Upper lobe of left lung (tissue), 4 donors: ENCODE measurements around the gene NDEL1.

ENCODE experiments used
- EP300 ChIP-seq, 4 donors: sonication (generic); formaldehyde crosslinking; IDR thresholded peaks; one replicate each; pipeline ENCODE4 v1.5.1; 2017; ENCODE audit warnings: antibody characterized with exemption in 4 of 4, control low read depth in 2 of 4
- POLR2A ChIP-seq, 4 donors: fragments of 450-650 bp; IDR thresholded peaks; one replicate each; pipeline ENCODE4 v1.5.1; 2016 to 2017; ENCODE audit warnings: antibody characterized with exemption in 4 of 4, mild to moderate bottlenecking in 2 of 4
- POLR2AphosphoS5 ChIP-seq, 2 donors: sonication (generic); formaldehyde crosslinking; IDR thresholded peaks; one replicate each; pipeline ENCODE4 v1.5.1; 2017; ENCODE audit warnings: antibody characterized with exemption in 2 of 2
- TF ChIP-seq, protein P1 (sequence below), 6 experiments: fragments of 450-650 bp in 4 of 6; fragments of 200-600 bp in 2 of 6; sonication (generic) in 2 of 6; IDR thresholded peaks; one replicate each; pipeline ENCODE4 v1.5.1; 2016 to 2019; ENCODE audit warnings: antibody characterized with exemption in 6 of 6

DNA sequence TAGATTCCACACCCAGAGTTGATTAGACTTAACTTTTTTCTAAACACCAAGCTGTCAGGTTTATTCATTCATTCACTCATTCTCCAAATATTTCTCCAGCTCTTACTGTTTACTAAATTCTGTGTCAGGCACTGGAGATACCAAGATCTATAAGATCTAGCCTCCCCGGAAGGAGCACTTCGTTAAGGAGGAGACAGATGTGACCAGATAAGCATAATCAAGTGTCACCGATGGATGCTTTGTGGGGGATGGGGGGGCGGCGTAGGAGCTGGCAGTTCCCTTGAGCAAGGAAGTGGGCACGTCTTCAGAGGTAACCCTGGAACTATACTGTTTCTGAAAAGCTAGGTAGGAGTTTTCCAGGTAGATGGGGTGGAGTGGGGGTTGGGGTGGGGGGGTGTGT is 48.8 kb upstream of the NDEL1 start:
- TF ChIP-seq POLR2AphosphoS5 (IDR thresholded peaks at IDR 0.05) (no peak), EP300 (IDR thresholded peaks at IDR 0.05) (no peak), POLR2A (IDR thresholded peaks at IDR 0.05) (no peak)
- TF ChIP-seq, protein P1, sequence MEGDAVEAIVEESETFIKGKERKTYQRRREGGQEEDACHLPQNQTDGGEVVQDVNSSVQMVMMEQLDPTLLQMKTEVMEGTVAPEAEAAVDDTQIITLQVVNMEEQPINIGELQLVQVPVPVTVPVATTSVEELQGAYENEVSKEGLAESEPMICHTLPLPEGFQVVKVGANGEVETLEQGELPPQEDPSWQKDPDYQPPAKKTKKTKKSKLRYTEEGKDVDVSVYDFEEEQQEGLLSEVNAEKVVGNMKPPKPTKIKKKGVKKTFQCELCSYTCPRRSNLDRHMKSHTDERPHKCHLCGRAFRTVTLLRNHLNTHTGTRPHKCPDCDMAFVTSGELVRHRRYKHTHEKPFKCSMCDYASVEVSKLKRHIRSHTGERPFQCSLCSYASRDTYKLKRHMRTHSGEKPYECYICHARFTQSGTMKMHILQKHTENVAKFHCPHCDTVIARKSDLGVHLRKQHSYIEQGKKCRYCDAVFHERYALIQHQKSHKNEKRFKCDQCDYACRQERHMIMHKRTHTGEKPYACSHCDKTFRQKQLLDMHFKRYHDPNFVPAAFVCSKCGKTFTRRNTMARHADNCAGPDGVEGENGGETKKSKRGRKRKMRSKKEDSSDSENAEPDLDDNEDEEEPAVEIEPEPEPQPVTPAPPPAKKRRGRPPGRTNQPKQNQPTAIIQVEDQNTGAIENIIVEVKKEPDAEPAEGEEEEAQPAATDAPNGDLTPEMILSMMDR (IDR thresholded peaks at IDR 0.05), result no peak
